ENCODE results near the gene GREM2.

GRCh38 chr1:240515505-240515904 lies 96.5 kb downstream of the GREM2 start:
- TF ChIP-seq, protein P1, sequence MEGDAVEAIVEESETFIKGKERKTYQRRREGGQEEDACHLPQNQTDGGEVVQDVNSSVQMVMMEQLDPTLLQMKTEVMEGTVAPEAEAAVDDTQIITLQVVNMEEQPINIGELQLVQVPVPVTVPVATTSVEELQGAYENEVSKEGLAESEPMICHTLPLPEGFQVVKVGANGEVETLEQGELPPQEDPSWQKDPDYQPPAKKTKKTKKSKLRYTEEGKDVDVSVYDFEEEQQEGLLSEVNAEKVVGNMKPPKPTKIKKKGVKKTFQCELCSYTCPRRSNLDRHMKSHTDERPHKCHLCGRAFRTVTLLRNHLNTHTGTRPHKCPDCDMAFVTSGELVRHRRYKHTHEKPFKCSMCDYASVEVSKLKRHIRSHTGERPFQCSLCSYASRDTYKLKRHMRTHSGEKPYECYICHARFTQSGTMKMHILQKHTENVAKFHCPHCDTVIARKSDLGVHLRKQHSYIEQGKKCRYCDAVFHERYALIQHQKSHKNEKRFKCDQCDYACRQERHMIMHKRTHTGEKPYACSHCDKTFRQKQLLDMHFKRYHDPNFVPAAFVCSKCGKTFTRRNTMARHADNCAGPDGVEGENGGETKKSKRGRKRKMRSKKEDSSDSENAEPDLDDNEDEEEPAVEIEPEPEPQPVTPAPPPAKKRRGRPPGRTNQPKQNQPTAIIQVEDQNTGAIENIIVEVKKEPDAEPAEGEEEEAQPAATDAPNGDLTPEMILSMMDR (IDR thresholded peaks at IDR 0.05) = no peak
- TF ChIP-seq POLR2AphosphoS5 (IDR thresholded peaks at IDR 0.05) (no peak), POLR2A (IDR thresholded peaks at IDR 0.05; ENCODE audit: low read depth) (no peak), EP300 (IDR thresholded peaks at IDR 0.05) (no peak)

Data from esophagus muscularis mucosa (tissue), 4 donors.